ENCODE results near the gene GNAL. TPM values are rescaled to one million over a fixed set of nuclear protein-coding genes. Genes with fewer than 3 reads are reported as not detected.

The GNAL gene
- total RNA-seq, 1 experiment from 2014 or later: 0.06 TPM

DNA sequence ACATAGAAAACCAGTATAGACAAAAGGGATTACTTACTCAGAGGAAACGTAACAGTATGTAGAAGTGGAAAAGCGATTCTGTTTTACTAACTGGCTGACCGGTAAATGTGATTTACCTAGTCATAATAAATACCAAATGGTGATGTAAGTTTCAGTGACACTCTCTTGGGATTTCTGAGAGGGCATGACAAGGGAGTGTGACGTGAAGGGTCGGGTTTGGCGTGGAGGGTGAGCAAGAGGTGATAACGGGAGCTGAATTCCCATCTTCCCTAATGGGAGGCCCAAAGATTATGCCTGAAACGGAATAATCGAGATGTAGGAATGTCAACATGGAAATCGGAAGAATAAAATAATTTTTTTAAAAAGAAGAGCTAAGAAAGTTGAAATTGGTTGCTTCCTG is 12.7 kb upstream of the GNAL start:
- H3K27ac ChIP-seq (ENCODE audit: low read depth, low read length, poor library complexity, severe bottlenecking): no peak overlapping the region
- CTCF ChIA-PET: interaction anchor here (0.7 kb wide), 1 partner anchor 163 kb away, joined by 4 read pairs; no protein-coding TSS in a partner anchor
- no peak overlapping the region for H3K4me3 ChIP-seq (ENCODE audit: low read depth, low read length, poor library complexity, severe bottlenecking)
- DNase-seq (ENCODE audit: low spot score): no peak
- TF ChIP-seq, protein P1, sequence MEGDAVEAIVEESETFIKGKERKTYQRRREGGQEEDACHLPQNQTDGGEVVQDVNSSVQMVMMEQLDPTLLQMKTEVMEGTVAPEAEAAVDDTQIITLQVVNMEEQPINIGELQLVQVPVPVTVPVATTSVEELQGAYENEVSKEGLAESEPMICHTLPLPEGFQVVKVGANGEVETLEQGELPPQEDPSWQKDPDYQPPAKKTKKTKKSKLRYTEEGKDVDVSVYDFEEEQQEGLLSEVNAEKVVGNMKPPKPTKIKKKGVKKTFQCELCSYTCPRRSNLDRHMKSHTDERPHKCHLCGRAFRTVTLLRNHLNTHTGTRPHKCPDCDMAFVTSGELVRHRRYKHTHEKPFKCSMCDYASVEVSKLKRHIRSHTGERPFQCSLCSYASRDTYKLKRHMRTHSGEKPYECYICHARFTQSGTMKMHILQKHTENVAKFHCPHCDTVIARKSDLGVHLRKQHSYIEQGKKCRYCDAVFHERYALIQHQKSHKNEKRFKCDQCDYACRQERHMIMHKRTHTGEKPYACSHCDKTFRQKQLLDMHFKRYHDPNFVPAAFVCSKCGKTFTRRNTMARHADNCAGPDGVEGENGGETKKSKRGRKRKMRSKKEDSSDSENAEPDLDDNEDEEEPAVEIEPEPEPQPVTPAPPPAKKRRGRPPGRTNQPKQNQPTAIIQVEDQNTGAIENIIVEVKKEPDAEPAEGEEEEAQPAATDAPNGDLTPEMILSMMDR (conservative IDR thresholded peaks at IDR 0.05; ENCODE audit: low read depth, low read length): no peak
- no peaks in the 10 kb centered on the region for H3K36me3 ChIP-seq (ENCODE audit: insufficient read depth, low read length, poor library complexity, severe bottlenecking)
- no peaks in the 10 kb centered on the region for H3K9me3 ChIP-seq (ENCODE audit: low read depth, low read length, poor library complexity, severe bottlenecking)
- POLR2A ChIA-PET (ENCODE audit: low non-redundant PET): no interaction called here
- no peaks in the 10 kb centered on the region for H3K4me1 ChIP-seq (ENCODE audit: insufficient read depth, low read length, poor library complexity, severe bottlenecking)
- peaks cover 82% of the 10 kb centered on the region for H3K27me3 ChIP-seq (replicated peaks; ENCODE audit: insufficient read depth, low read depth, low read length, poor library complexity)
- no TSS peak for BruUV-seq (replicated peaks)
- intact Hi-C loops (cut with micrococcal nuclease; ENCODE audit: unreplicated experiment): no loop called here

DNA sequence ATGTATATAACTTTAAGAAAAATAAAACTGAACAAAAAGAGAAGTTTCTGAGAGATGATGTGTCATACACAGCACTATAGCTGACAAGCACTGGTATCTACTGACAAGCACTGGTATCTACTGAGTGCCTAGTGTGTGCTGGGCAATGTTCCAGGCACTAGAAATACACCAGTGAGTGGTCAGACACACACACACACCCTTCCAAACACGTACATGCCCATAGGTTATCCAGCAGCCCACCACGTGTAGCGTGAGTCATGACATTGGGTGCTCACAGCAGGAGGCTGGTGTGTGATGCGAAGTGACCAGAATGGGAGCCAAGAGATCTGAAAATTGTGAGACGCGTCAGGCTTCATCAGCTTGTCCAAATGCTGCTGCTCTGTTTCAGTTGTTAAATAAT is 12.2 kb upstream of the GNAL start:
- Histone ChIP-seq H3K4me3 (ENCODE audit: low read depth, low read length, poor library complexity, severe bottlenecking) (no peak overlapping the region), H3K27ac (ENCODE audit: low read depth, low read length, poor library complexity, severe bottlenecking) (no peak overlapping the region), H3K4me1 (ENCODE audit: insufficient read depth, low read length, poor library complexity, severe bottlenecking) (no peaks in the 10 kb centered on the region), H3K36me3 (ENCODE audit: insufficient read depth, low read length, poor library complexity, severe bottlenecking) (no peaks in the 10 kb centered on the region), H3K9me3 (ENCODE audit: low read depth, low read length, poor library complexity, severe bottlenecking) (no peaks in the 10 kb centered on the region), H3K27me3 (replicated peaks; ENCODE audit: insufficient read depth, low read depth, low read length, poor library complexity) (peaks cover 80% of the 10 kb centered on the region)
- intact Hi-C loops (cut with micrococcal nuclease; ENCODE audit: unreplicated experiment): no loop called here
- CTCF ChIA-PET: no interaction called here
- no peak for DNase-seq (ENCODE audit: low spot score)
- no TSS peak for BruUV-seq (replicated peaks)
- TF ChIP-seq, protein P1 (conservative IDR thresholded peaks at IDR 0.05; ENCODE audit: low read depth, low read length): no peak
- TF ChIP-seq EZH2 (IDR thresholded peaks at IDR 0.05; ENCODE audit: borderline replicate concordance, low read depth, low read length, poor library complexity, severe bottlenecking): no peak
- POLR2A ChIA-PET (ENCODE audit: low non-redundant PET): no interaction called here

DNA sequence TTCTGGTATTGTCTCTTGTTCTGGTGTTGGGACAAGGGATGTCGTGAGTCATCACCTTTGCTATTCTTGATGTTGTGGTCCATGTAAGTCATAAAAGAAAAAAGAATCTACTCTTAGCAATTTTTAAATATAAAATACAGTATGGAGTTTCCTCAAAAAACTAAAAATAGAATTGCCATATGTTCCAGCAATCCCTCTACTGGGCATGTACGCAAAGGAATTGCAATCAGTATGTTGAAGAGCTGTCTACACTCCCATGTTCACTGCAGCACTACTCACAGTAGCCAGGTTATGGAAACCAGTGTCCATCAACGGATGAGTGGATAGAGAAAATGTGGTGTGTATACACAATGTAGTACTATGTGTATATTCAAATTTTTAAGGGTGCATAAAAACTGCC is 10.9 kb upstream of the GNAL start:
- ChIA-PET POLR2A (ENCODE audit: low non-redundant PET) (no interaction called here), CTCF (no interaction called here)
- no TSS peak for BruUV-seq (replicated peaks)
- H3K27me3 ChIP-seq (replicated peaks; ENCODE audit: insufficient read depth, low read depth, low read length, poor library complexity): peaks cover 83% of the 10 kb centered on the region
- H3K4me3 ChIP-seq (ENCODE audit: low read depth, low read length, poor library complexity, severe bottlenecking): no peak overlapping the region
- intact Hi-C loops (cut with micrococcal nuclease; ENCODE audit: unreplicated experiment): no loop called here
- H3K4me1 ChIP-seq (ENCODE audit: insufficient read depth, low read length, poor library complexity, severe bottlenecking): no peaks in the 10 kb centered on the region
- no peaks in the 10 kb centered on the region for H3K36me3 ChIP-seq (ENCODE audit: insufficient read depth, low read length, poor library complexity, severe bottlenecking)
- no peak overlapping the region for H3K27ac ChIP-seq (ENCODE audit: low read depth, low read length, poor library complexity, severe bottlenecking)
- DNase-seq (ENCODE audit: low spot score): no peak
- TF ChIP-seq, protein P1 (conservative IDR thresholded peaks at IDR 0.05; ENCODE audit: low read depth, low read length): no peak
- TF ChIP-seq EZH2 (IDR thresholded peaks at IDR 0.05; ENCODE audit: borderline replicate concordance, low read depth, low read length, poor library complexity, severe bottlenecking): no peak
- no peaks in the 10 kb centered on the region for H3K9me3 ChIP-seq (ENCODE audit: low read depth, low read length, poor library complexity, severe bottlenecking)

Data from A673 (cell line).